ENCODE results near the gene CGRRF1.

Gene CGRRF1

DNA sequence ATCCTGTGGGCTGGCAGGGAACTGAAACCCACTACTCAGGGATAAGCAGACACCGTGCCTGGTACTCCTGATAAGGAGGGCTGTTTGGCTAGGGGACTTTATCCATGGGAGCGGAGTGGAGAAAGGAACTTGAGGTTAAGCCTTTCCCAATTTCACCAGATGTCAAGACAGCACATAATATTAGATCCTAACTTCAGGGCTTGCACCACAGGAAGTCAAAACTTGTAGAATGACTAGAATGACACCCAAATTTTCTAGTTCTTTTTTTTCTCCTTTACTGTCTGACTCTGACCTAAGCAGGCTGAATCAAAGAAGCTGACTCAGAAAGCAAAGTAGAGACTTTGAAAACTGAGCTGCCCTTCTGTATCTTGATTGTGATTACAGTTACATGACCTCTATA is 7.1 kb upstream of the CGRRF1 start:
- TF ChIP-seq TAF1 (IDR thresholded peaks at IDR 0.05; ENCODE audit: borderline replicate concordance, insufficient read depth, low read length) (no peak), FOXP2 (optimal IDR thresholded peaks at IDR 0.05; ENCODE audit: borderline replicate concordance, extremely low read depth, extremely low read length, insufficient read depth) (no peak), REST (IDR thresholded peaks at IDR 0.05; ENCODE audit: insufficient read depth in 1 of 2, low read depth in 2 of 2, low read length in 2 of 2) (no peak), SIN3A (IDR thresholded peaks at IDR 0.05; ENCODE audit: borderline replicate concordance, insufficient read depth, low read length) (no peak), POLR2AphosphoS5 (IDR thresholded peaks at IDR 0.05; ENCODE audit: low read depth, low read length) (no peak)

GRCh38 chr14:54503486-54503885 is 6.2 kb upstream of the CGRRF1 start:
- no peak for TF ChIP-seq POLR2AphosphoS5 (IDR thresholded peaks at IDR 0.05; ENCODE audit: low read depth, low read length)

- TF ChIP-seq FOXP2 (optimal IDR thresholded peaks at IDR 0.05; ENCODE audit: borderline replicate concordance, extremely low read depth, extremely low read length, insufficient read depth) (no peak), POLR2AphosphoS5 (IDR thresholded peaks at IDR 0.05; ENCODE audit: low read depth, low read length) (no peak), REST (IDR thresholded peaks at IDR 0.05; ENCODE audit: insufficient read depth in 1 of 2, low read depth in 2 of 2, low read length in 2 of 2) (no peak), TAF1 (IDR thresholded peaks at IDR 0.05; ENCODE audit: borderline replicate concordance, insufficient read depth, low read length) (no peak), SIN3A (IDR thresholded peaks at IDR 0.05; ENCODE audit: borderline replicate concordance, insufficient read depth, low read length) (no peak)
Measured at GRCh38 chr14:54512393-54512792, 2.7 kb downstream of the CGRRF1 start.

DNA sequence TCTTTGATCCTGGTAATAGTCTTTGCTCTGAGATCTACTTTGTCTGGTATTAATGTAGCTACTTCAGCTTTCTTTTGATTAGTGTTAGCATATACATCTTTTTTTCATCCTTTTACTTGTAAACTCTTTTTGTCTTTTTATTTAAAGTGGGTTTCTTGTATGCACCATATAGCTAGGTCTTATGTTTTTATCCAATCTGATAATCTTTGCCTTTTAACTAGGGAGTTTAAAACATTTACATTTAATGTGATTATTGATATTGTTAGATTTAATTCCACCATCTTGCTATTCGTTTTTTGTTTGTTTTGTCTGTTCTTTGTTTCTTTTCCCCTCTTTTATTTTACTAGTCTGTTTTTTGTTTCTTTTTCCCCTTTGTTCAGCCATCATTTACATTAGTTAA is 6.0 kb downstream of the CGRRF1 start:
- no peak for TF ChIP-seq REST (IDR thresholded peaks at IDR 0.05; ENCODE audit: insufficient read depth in 1 of 2, low read depth in 2 of 2, low read length in 2 of 2)
- no peak for TF ChIP-seq TAF1 (IDR thresholded peaks at IDR 0.05; ENCODE audit: borderline replicate concordance, insufficient read depth, low read length)
- TF ChIP-seq FOXP2 (optimal IDR thresholded peaks at IDR 0.05; ENCODE audit: borderline replicate concordance, extremely low read depth, extremely low read length, insufficient read depth) = no peak
- no peak for TF ChIP-seq POLR2AphosphoS5 (IDR thresholded peaks at IDR 0.05; ENCODE audit: low read depth, low read length)
- no peak for TF ChIP-seq SIN3A (IDR thresholded peaks at IDR 0.05; ENCODE audit: borderline replicate concordance, insufficient read depth, low read length)

- TF ChIP-seq POLR2AphosphoS5 (IDR thresholded peaks at IDR 0.05; ENCODE audit: low read depth, low read length) (no peak), SIN3A (IDR thresholded peaks at IDR 0.05; ENCODE audit: borderline replicate concordance, insufficient read depth, low read length) (no peak), REST (IDR thresholded peaks at IDR 0.05; ENCODE audit: insufficient read depth in 1 of 2, low read depth in 2 of 2, low read length in 2 of 2) (no peak), FOXP2 (optimal IDR thresholded peaks at IDR 0.05; ENCODE audit: borderline replicate concordance, extremely low read depth, extremely low read length, insufficient read depth) (no peak), TAF1 (IDR thresholded peaks at IDR 0.05; ENCODE audit: borderline replicate concordance, insufficient read depth, low read length) (no peak)
Measured at GRCh38 chr14:54516709-54517108, 7.0 kb downstream of the CGRRF1 start.

Data from PFSK-1 (cell line).